ENCODE measurements around the gene PNPLA3.

PNPLA3 gene

DNA sequence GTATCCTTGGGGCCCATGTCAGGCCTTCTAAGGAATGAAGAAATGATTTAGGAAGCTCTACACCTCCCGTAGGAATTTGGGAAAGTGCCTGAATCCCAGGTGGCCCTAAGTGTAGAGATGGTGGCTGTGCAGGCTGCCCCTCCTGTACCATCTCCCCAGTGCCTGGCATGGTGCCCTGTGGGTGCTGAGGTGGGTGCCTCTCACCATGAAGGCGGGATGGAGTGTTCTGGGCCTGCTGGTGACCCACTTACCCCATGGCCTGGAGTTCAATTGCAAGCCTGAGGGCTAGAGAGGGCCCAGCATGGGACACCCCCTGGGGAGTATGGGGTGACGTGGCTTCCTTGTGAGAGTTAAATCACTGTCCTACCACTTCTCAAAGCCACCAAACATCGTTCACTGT, 51.4 kb downstream of the PNPLA3 start:
- H3K9me3 Mint-ChIP-seq, result no peaks in the 10 kb centered on the region
- no peak overlapping the region for H3K4me3 Mint-ChIP-seq
- no peaks in the 10 kb centered on the region for H3K27me3 Mint-ChIP-seq
- H3K27ac Mint-ChIP-seq, result no peak overlapping the region
- no peak for DNase-seq
- peaks cover 94% of the 10 kb centered on the region for H3K36me3 Mint-ChIP-seq (ENCODE audit: low read depth)
- H3K4me1 Mint-ChIP-seq (ENCODE audit: low read depth), result no peaks in the 10 kb centered on the region

GRCh38 chr22:43976861-43977795, 53.5 kb downstream of the PNPLA3 start:
- Mint-ChIP-seq H3K4me1 (ENCODE audit: low read depth) (no peaks in the 10 kb centered on the region), H3K27ac (no peak overlapping the region), H3K27me3 (no peaks in the 10 kb centered on the region), H3K36me3 (ENCODE audit: low read depth) (peaks cover 95% of the 10 kb centered on the region), H3K9me3 (no peaks in the 10 kb centered on the region), H3K4me3 (no peak overlapping the region)
- no peak for DNase-seq

GRCh38 chr22:43978558-43978957, 55.0 kb downstream of the PNPLA3 start:
- DNase-seq, result no peak
- Mint-ChIP-seq H3K4me1 (ENCODE audit: low read depth) (no peaks in the 10 kb centered on the region), H3K4me3 (no peak overlapping the region), H3K36me3 (ENCODE audit: low read depth) (peaks cover 93% of the 10 kb centered on the region), H3K9me3 (no peaks in the 10 kb centered on the region), H3K27me3 (no peaks in the 10 kb centered on the region), H3K27ac (no peak overlapping the region)

GRCh38 chr22:43980579-43980978, 57.0 kb downstream of the PNPLA3 start:
- Mint-ChIP-seq H3K27me3 (no peaks in the 10 kb centered on the region), H3K27ac (peak overlapping the region; percentile 47), H3K4me3 (no peak overlapping the region), H3K4me1 (ENCODE audit: low read depth) (no peaks in the 10 kb centered on the region), H3K36me3 (ENCODE audit: low read depth) (peaks cover 91% of the 10 kb centered on the region), H3K9me3 (no peaks in the 10 kb centered on the region)
- no peak for DNase-seq

DNA sequence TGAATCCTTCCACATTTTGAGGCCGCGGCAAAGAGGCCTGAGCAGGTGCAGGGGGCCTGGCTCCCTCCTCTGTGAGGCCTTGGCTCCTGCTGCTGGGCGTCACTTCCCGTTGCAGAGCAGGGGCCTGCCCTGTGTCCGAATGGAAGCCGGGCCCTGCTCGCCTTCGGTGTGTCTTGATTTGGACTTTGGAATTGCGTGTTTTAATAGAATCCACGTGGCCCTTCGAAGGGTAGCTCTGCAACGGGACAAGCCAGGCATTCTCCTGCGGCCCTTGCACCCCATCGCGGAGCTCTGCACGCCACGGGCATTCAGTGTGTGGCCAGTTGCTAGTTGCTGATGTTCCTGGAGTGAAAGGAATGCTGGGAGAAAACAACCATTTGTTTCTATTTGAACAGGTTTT, 57.4 kb downstream of the PNPLA3 start:
- DNase-seq, result no peak
- no peaks in the 10 kb centered on the region for H3K27me3 Mint-ChIP-seq
- no peak overlapping the region for H3K4me3 Mint-ChIP-seq
- no peaks in the 10 kb centered on the region for H3K9me3 Mint-ChIP-seq
- no peaks in the 10 kb centered on the region for H3K4me1 Mint-ChIP-seq (ENCODE audit: low read depth)
- H3K27ac Mint-ChIP-seq, result no peak overlapping the region
- H3K36me3 Mint-ChIP-seq (ENCODE audit: low read depth), result peaks cover 89% of the 10 kb centered on the region

- Mint-ChIP-seq H3K9me3 (no peaks in the 10 kb centered on the region), H3K4me3 (no peak overlapping the region), H3K36me3 (ENCODE audit: low read depth) (peaks cover 90% of the 10 kb centered on the region), H3K27me3 (no peaks in the 10 kb centered on the region), H3K4me1 (ENCODE audit: low read depth) (no peaks in the 10 kb centered on the region), H3K27ac (no peak overlapping the region)
- DNase-seq, result no peak
Observed at GRCh38 chr22:43983808-43984207, 60.2 kb downstream of the PNPLA3 start.

GRCh38 chr22:43985532-43985931, 61.9 kb downstream of the PNPLA3 start:
- H3K4me1 Mint-ChIP-seq (ENCODE audit: low read depth), result no peaks in the 10 kb centered on the region
- H3K27ac Mint-ChIP-seq, result no peak overlapping the region
- H3K4me3 Mint-ChIP-seq, result no peak overlapping the region
- H3K36me3 Mint-ChIP-seq (ENCODE audit: low read depth), result peaks cover 91% of the 10 kb centered on the region
- H3K27me3 Mint-ChIP-seq, result no peaks in the 10 kb centered on the region
- no peak for DNase-seq
- H3K9me3 Mint-ChIP-seq, result no peaks in the 10 kb centered on the region

DNA sequence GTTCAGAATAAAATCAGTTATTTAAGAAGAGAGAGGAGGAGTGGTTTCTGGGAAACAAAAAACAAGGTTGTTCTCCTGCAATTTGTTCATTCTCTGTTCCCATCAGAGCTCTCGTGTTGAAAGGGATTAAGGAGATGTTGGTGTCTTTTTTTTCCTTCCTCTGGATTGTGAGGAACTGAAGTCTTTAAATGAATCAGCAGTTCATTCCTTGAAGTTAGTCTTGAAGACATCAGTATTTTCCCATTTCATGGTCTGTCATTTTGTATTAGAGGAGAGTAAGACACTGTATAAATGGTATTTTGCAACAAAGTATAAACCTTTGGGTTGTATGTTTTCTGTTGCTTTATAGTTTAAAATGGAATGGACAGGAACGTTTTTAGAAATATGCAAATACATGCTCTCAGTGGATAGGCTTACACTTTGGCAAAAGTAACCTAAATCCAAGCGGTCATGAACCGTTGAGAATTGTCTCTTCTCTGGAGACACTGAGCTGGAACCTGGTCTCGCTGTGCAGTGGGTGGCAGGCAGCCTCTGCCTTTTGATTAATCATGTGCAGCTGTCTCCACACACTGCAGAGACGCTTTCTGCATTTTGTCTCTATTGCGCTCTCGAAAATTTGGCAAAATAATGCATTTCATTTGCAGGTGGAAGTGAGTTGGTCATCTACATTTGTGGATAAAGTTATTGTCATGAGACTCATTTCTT, 64.7 kb downstream of the PNPLA3 start:
- no peak for DNase-seq
- Mint-ChIP-seq H3K9me3 (no peaks in the 10 kb centered on the region), H3K27me3 (no peaks in the 10 kb centered on the region), H3K36me3 (ENCODE audit: low read depth) (peaks cover 92% of the 10 kb centered on the region), H3K27ac (peak overlapping the region; percentile 2), H3K4me3 (no peak overlapping the region), H3K4me1 (ENCODE audit: low read depth) (peaks cover 3% of the 10 kb centered on the region)

DNA sequence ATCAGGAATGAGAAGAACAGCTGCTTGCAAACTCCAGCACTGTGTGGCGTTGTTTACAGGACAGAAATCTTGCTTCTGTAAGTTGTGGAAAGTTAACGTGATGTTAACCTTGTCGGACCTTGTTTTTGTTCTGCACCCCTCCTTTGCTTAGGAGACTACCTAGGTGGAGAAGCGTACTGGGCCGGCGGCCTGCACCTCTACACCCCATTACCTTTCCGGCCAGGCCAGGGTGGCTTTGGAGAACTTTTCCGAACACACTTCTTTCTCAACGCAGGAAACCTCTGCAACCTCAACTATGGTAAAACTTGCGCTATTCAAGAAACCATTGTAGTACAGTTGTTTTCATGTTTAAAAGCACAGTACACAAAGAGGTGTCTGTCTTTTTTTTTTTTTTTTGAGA, 65.4 kb downstream of the PNPLA3 start:
- H3K27me3 Mint-ChIP-seq, result no peaks in the 10 kb centered on the region
- H3K9me3 Mint-ChIP-seq, result no peaks in the 10 kb centered on the region
- H3K36me3 Mint-ChIP-seq (ENCODE audit: low read depth), result peaks cover 93% of the 10 kb centered on the region
- H3K4me3 Mint-ChIP-seq, result no peak overlapping the region
- no peak overlapping the region for H3K27ac Mint-ChIP-seq
- H3K4me1 Mint-ChIP-seq (ENCODE audit: low read depth), result peaks cover 5% of the 10 kb centered on the region
- DNase-seq, result no peak

DNA sequence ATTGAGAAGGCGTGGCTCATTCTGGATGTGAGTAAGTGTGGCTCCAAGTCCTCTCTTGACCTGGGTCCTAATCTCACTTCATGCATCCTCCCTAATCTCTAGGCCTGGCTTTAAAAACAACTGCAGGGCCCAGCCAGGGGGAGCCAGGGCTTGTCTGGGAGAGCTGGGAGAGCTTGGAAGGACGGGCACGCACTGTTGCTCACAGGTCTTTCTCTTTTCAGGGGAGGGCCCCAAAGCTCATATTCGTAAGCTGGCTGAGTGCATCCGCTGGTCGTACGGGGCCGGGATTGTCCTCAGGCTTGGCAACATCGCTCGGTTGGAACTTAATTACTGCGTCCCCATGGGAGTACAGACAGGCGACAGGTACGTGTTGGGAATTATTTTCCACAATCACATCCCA, 66.4 kb downstream of the PNPLA3 start:
- Mint-ChIP-seq H3K4me1 (ENCODE audit: low read depth) (peaks cover 12% of the 10 kb centered on the region), H3K4me3 (no peak overlapping the region), H3K27me3 (no peaks in the 10 kb centered on the region), H3K27ac (no peak overlapping the region), H3K36me3 (ENCODE audit: low read depth) (peaks cover 95% of the 10 kb centered on the region), H3K9me3 (no peaks in the 10 kb centered on the region)
- no peak for DNase-seq

DNA sequence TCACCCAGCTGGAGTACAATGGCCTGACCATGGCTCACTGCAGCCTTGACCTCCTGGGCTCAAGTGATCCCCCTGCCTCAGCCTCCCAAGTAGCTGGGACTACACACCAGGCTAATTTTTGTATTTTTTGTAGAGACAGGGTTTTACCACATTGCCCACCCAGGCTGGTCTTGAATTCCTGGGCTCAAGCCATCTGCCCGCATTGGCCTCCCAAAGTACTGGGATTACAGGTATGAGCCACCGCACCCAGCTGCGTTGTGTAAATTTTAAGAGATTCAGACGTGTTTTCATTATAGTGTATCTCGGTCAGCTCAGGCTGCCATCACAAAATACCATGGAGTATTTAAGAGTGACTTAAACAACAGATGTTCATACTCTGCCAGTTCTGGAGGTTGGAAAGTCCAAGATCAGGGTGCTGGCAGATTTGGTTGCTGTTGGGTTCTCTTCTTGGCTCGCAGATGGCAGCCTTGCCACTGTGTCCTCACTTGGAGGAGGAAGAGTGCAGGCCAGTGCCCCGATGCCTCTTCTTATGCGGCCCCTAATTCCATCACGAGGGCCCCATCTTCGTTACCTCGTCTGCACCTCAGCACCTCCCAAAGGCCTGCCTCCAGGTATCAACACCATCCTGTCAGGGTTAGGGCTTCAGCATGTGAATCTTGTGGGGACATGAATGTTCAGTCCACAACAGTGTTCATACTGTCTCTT, 67.9 kb downstream of the PNPLA3 start:
- H3K36me3 Mint-ChIP-seq (ENCODE audit: low read depth), result peaks cover 96% of the 10 kb centered on the region
- H3K4me1 Mint-ChIP-seq (ENCODE audit: low read depth), result peaks cover 26% of the 10 kb centered on the region
- no peak overlapping the region for H3K4me3 Mint-ChIP-seq
- no peak overlapping the region for H3K27ac Mint-ChIP-seq
- H3K27me3 Mint-ChIP-seq, result no peaks in the 10 kb centered on the region
- no peak for DNase-seq
- no peaks in the 10 kb centered on the region for H3K9me3 Mint-ChIP-seq

DNA sequence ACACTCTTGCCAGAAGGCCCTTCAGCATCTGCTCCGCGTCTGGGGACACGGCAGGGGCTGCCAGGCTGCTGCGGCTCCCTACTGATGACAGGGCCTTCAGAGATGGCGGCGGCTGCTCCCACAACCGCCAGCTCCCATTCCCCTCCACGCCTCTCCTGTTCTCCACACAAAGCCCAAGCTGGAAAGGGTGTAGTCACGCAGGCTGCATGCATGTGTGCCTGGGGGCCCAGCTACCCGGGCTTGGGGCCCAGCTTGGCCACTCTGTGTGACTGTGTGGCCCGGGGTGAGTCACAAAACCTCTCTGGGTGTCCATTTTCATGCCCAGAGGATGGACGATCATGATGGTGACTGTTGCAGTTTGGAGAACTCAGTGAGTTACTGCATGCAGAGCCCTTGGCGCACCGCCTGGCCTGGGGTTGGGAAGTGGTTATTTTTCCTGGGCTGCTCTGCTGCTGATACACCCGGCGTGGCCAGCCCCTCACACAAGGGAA, 68.8 kb downstream of the PNPLA3 start:
- no peak for DNase-seq
- Mint-ChIP-seq H3K9me3 (no peaks in the 10 kb centered on the region), H3K36me3 (ENCODE audit: low read depth) (peaks cover 96% of the 10 kb centered on the region), H3K27ac (no peak overlapping the region), H3K4me3 (no peak overlapping the region), H3K4me1 (ENCODE audit: low read depth) (peaks cover 35% of the 10 kb centered on the region), H3K27me3 (no peaks in the 10 kb centered on the region)

- Mint-ChIP-seq H3K27ac (peak overlapping the region; percentile 77), H3K4me3 (no peak overlapping the region), H3K9me3 (no peaks in the 10 kb centered on the region), H3K27me3 (no peaks in the 10 kb centered on the region), H3K36me3 (ENCODE audit: low read depth) (peaks cover 97% of the 10 kb centered on the region), H3K4me1 (ENCODE audit: low read depth) (peaks cover 35% of the 10 kb centered on the region)
- DNase-seq, result peak; percentile 73
Observed at GRCh38 chr22:43993072-43993760, 69.6 kb downstream of the PNPLA3 start.

DNA sequence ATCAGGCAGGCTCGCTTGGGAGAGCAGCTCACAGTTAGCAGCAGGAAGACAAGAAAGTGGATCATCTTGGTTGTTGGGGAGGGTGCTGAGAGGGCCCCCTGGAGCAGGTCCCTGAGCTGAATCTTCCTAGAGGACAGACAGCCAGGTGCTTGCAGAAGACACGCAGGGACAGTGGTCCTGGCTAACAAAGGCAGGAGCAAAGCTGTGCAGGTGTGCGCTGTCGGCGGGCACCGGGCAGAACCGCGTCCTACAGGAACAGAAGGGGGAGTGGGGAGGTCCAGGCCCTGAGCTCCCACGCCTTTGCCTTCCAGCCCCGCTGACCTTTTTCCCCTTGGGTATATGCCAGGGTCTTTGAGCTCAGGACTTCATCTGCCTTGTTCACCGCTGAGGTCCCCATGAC, 70.4 kb downstream of the PNPLA3 start:
- no peak for DNase-seq
- Mint-ChIP-seq H3K36me3 (ENCODE audit: low read depth) (peaks cover 97% of the 10 kb centered on the region), H3K27me3 (no peaks in the 10 kb centered on the region), H3K9me3 (no peaks in the 10 kb centered on the region), H3K4me3 (no peak overlapping the region), H3K4me1 (ENCODE audit: low read depth) (peaks cover 35% of the 10 kb centered on the region), H3K27ac (no peak overlapping the region)
